DND-41 (cell line): ENCODE measurements around the gene SMIM1.
A peak's percentile ranks its signal among the peaks of the same experiment; 100 is the strongest.
"Not testable (repeated sequence)": the region's sequence is repeated elsewhere in the genome, so short reads cannot be mapped to it uniquely, and the experiment has no call there.

Experiments
- ATAC-seq: fragments of 200-7000 bp; cut with Tn5 transposase; 3 replicates; pipeline ENCODE4 v1.9.1; 2021; ENCODE audit warnings: low read depth; ENCODE audit not compliant: insufficient read depth
- DNase-seq: peaks from one replicate; pipeline ENCODE4 v3.0.0-alpha.2; 2020
- H2AFZ ChIP-seq: 2 replicates; pipeline ENCODE4 v1.6.0; 2012; ENCODE audit warnings: low read depth, low read length
- H3K27ac ChIP-seq: 2 replicates; pipeline ENCODE4 v1.5.1; 2012; ENCODE audit warnings: low read length, inconsistent platforms
- H3K27me3 ChIP-seq: fragments of 200-600 bp; sonication (generic); 2 replicates; pipeline ENCODE4 v1.6.0; 2012; ENCODE audit warnings: low read length, mild to moderate bottlenecking, inconsistent platforms; ENCODE audit not compliant: insufficient read depth, poor library complexity
- H3K36me3 ChIP-seq: 2 replicates; pipeline ENCODE4 v1.5.1; 2012; ENCODE audit warnings: low read length, inconsistent platforms; ENCODE audit not compliant: insufficient read depth
- H3K4me1 ChIP-seq: 2 replicates; pipeline ENCODE4 v1.5.1; 2012; ENCODE audit warnings: mild to moderate bottlenecking, low read length; ENCODE audit not compliant: insufficient read depth
- H3K4me2 ChIP-seq: 2 replicates; pipeline ENCODE4 v1.6.0; 2012; ENCODE audit warnings: mild to moderate bottlenecking, moderate library complexity, low read length, inconsistent platforms; ENCODE audit not compliant: insufficient read depth
- H3K4me3 ChIP-seq, 2 experiments: fragments of 200-600 bp in 1 of 2; shearing (Covaris generic) in 1 of 2; 2 replicates each; pipeline ENCODE4 v1.5.1; 2012 to 2016; ENCODE audit warnings: inconsistent platforms in 2 of 2, low read length in 2 of 2, mild to moderate bottlenecking in 2 of 2, low read depth in 1 of 2, moderate library complexity in 1 of 2
- H3K79me2 ChIP-seq: 2 replicates; pipeline ENCODE4 v1.6.0; 2012; ENCODE audit warnings: low read length, inconsistent platforms; ENCODE audit not compliant: insufficient read depth
- H3K9ac ChIP-seq: 2 replicates; pipeline ENCODE4 v1.6.0; 2012; ENCODE audit warnings: low read depth, mild to moderate bottlenecking, inconsistent platforms, low read length, moderate library complexity
- H3K9me3 ChIP-seq: 2 replicates; pipeline ENCODE4 v1.5.1; 2012; ENCODE audit warnings: low read length, moderate library complexity, mild to moderate bottlenecking, inconsistent platforms; ENCODE audit not compliant: insufficient read depth, severe bottlenecking
- H4K20me1 ChIP-seq: 2 replicates; pipeline ENCODE4 v1.6.0; 2012; ENCODE audit warnings: low read length; ENCODE audit not compliant: insufficient read depth
- CTCF ChIP-seq: IDR thresholded peaks from 2 replicates; pipeline ENCODE4 v1.5.1; 2012; ENCODE audit warnings: borderline replicate concordance, low read length, moderate library complexity, mild to moderate bottlenecking; ENCODE audit not compliant: poor library complexity, severe bottlenecking; ENCODE audit errors: extremely low read depth
- EZH2 ChIP-seq: IDR thresholded peaks from 3 replicates; pipeline ENCODE4 v1.6.1; 2012; ENCODE audit warnings: borderline replicate concordance, low read depth, mild to moderate bottlenecking, moderate library complexity, low read length, inconsistent platforms; ENCODE audit not compliant: severe bottlenecking

The SMIM1 gene

GRCh38 chr1:3795453-3796214 is 23.1 kb downstream of the SMIM1 start:
- H3K27ac ChIP-seq, result peak overlapping the region; percentile 65
- H3K79me2 ChIP-seq, result peaks cover 60% of the 10 kb centered on the region

GRCh38 chr1:3796215-3797061 is 23.9 kb downstream of the SMIM1 start, which contains the start of gene LRRC47:
LRRC47 (minus strand) TSS chr1:3796498; CDS start chr1:3796476, 22 bp downstream.
- DNase-seq, result peak; percentile 94
- H3K36me3 ChIP-seq, result peaks cover 13% of the 10 kb centered on the region
- no peaks in the 10 kb centered on the region for H3K9me3 ChIP-seq
- peaks cover 41% of the 10 kb centered on the region for H3K4me1 ChIP-seq
- no peak for TF ChIP-seq EZH2
- H2AFZ ChIP-seq, result peak within 1 kb of the TSS; percentile 99
- peak; percentile 100 for ATAC-seq
- peak within 1 kb of the TSS; percentile 86 for H3K9ac ChIP-seq
- H3K79me2 ChIP-seq, result peaks cover 53% of the 10 kb centered on the region
- H3K27me3 ChIP-seq, result no peaks in the 10 kb centered on the region
- peaks cover 35% of the 10 kb centered on the region for H4K20me1 ChIP-seq
- H3K27ac ChIP-seq, result peak within 1 kb of the TSS; percentile 79
- peak within 1 kb of the TSS; percentile 99 for H3K4me2 ChIP-seq
- peak within 1 kb of the TSS; percentile 85 to 98 for H3K4me3 ChIP-seq

More at GRCh38 chr1:3795453-3796214, 23.1 kb downstream of the SMIM1 start:
- H3K36me3 ChIP-seq, result peaks cover 19% of the 10 kb centered on the region
- peak; percentile 27 for DNase-seq
- ATAC-seq, result peak; percentile 16; the same call in 2 of the 3 replicates
- no peaks in the 10 kb centered on the region for H3K9me3 ChIP-seq
- H3K4me1 ChIP-seq, result peaks cover 41% of the 10 kb centered on the region
- peaks cover 42% of the 10 kb centered on the region for H4K20me1 ChIP-seq
- H3K4me2 ChIP-seq, result peak overlapping the region; percentile 99
- H3K9ac ChIP-seq, result peak overlapping the region; percentile 86
- peak overlapping the region; percentile 70 for H2AFZ ChIP-seq
- no peak for TF ChIP-seq CTCF
- no peak for TF ChIP-seq EZH2
- H3K4me3 ChIP-seq, result peak overlapping the region; percentile 85 to 98
- H3K27me3 ChIP-seq, result no peaks in the 10 kb centered on the region

- no peak overlapping the region for H3K4me3 ChIP-seq
- no peak for DNase-seq
- peaks cover 8% of the 10 kb centered on the region for H4K20me1 ChIP-seq
- H3K27ac ChIP-seq, result no peak overlapping the region
- no peaks in the 10 kb centered on the region for H3K9me3 ChIP-seq
- no peak overlapping the region for H2AFZ ChIP-seq
- H3K27me3 ChIP-seq, result no peaks in the 10 kb centered on the region
- peaks cover 16% of the 10 kb centered on the region for H3K4me1 ChIP-seq
- H3K4me2 ChIP-seq, result no peak overlapping the region
- H3K9ac ChIP-seq, result no peak overlapping the region
- no peak for ATAC-seq
- TF ChIP-seq EZH2 (no peak), CTCF (no peak)
- peaks cover 17% of the 10 kb centered on the region for H3K79me2 ChIP-seq
- peaks cover 3% of the 10 kb centered on the region; the same call in 1 of the 2 replicates for H3K36me3 ChIP-seq
These were observed 27.6 kb downstream of the SMIM1 start for GRCh38 chr1:3799976-3800685.

GRCh38 chr1:3800795-3801194 is 28.2 kb downstream of the SMIM1 start:
- H3K9me3 ChIP-seq, H3K27ac ChIP-seq, H3K9ac ChIP-seq, H3K36me3 ChIP-seq, DNase-seq, H3K4me3 ChIP-seq, H4K20me1 ChIP-seq, H2AFZ ChIP-seq, H3K4me2 ChIP-seq, H3K4me1 ChIP-seq, ATAC-seq, H3K27me3 ChIP-seq: not testable (repeated sequence)
- H3K79me2 ChIP-seq, result peaks cover 10% of the 10 kb centered on the region
